ENCODE data around the gene PINK1. TPM values are rescaled to one million over a fixed set of nuclear protein-coding genes. Genes with fewer than 3 reads are reported as not detected.

PINK1 gene
- polyA plus RNA-seq, 1 donor from 2014 or later: 73.4 TPM

DNA sequence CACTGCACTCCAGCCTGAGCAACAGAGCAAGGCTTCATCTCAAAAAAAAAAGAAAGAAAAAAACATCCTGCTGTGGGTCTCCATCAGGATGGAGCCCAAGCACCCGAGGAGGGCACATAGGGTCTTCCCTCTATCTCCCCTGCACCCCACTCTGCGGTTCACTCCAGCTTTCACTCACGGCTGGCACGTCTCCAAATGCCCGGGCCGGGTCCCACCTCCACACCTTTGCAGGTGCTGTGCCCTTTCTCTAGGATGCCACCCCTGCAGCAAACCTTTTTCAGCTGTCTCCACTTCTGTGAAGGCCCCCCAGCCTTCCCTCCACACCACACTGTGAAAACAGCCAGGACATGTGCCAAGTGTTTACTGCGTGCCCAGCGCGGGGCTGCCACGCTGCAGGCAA lies 50.4 kb downstream of the PINK1 start:
- TF ChIP-seq, protein P1, sequence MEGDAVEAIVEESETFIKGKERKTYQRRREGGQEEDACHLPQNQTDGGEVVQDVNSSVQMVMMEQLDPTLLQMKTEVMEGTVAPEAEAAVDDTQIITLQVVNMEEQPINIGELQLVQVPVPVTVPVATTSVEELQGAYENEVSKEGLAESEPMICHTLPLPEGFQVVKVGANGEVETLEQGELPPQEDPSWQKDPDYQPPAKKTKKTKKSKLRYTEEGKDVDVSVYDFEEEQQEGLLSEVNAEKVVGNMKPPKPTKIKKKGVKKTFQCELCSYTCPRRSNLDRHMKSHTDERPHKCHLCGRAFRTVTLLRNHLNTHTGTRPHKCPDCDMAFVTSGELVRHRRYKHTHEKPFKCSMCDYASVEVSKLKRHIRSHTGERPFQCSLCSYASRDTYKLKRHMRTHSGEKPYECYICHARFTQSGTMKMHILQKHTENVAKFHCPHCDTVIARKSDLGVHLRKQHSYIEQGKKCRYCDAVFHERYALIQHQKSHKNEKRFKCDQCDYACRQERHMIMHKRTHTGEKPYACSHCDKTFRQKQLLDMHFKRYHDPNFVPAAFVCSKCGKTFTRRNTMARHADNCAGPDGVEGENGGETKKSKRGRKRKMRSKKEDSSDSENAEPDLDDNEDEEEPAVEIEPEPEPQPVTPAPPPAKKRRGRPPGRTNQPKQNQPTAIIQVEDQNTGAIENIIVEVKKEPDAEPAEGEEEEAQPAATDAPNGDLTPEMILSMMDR (IDR thresholded peaks at IDR 0.05; ENCODE audit: poor library complexity, severe bottlenecking): no peak
- TF ChIP-seq MXI1 (conservative IDR thresholded peaks at IDR 0.05; ENCODE audit: poor library complexity, severe bottlenecking) (no peak), EZH2 (IDR thresholded peaks at IDR 0.05; ENCODE audit: borderline replicate concordance, insufficient read depth, low read length, poor library complexity, severe bottlenecking) (no peak), RAD21 (conservative IDR thresholded peaks at IDR 0.05) (no peak), TAF1 (IDR thresholded peaks at IDR 0.05; ENCODE audit: low read depth) (no peak)
- no peaks in the 10 kb centered on the region for H3K9me2 ChIP-seq (ENCODE audit: insufficient read depth, low read length)
- no peak overlapping the region for H3K4me2 ChIP-seq (ENCODE audit: low read length)
- H3K4me3 ChIP-seq (ENCODE audit: low read length): no peak overlapping the region
- H3K9ac ChIP-seq (ENCODE audit: low read length): no peak overlapping the region
- no peaks in the 10 kb centered on the region for H3K79me2 ChIP-seq (replicated peaks; ENCODE audit: insufficient read depth, low read length)
- no peaks in the 10 kb centered on the region for H3K36me3 ChIP-seq (ENCODE audit: insufficient read depth, low read length)
- no peaks in the 10 kb centered on the region for H3K27me3 ChIP-seq (ENCODE audit: insufficient read depth, low read depth, low read length)
- H3F3A ChIP-seq (ENCODE audit: insufficient read depth, low read length, poor library complexity, severe bottlenecking): no peaks in the 10 kb centered on the region
- H3K27ac ChIP-seq (ENCODE audit: low read length): no peak overlapping the region
- H3K9me3 ChIP-seq (ENCODE audit: low read length): no peaks in the 10 kb centered on the region
- no peaks in the 10 kb centered on the region for H4K20me1 ChIP-seq (ENCODE audit: insufficient read depth)
- H2AFZ ChIP-seq (ENCODE audit: low read depth, low read length): no peak overlapping the region

DNA sequence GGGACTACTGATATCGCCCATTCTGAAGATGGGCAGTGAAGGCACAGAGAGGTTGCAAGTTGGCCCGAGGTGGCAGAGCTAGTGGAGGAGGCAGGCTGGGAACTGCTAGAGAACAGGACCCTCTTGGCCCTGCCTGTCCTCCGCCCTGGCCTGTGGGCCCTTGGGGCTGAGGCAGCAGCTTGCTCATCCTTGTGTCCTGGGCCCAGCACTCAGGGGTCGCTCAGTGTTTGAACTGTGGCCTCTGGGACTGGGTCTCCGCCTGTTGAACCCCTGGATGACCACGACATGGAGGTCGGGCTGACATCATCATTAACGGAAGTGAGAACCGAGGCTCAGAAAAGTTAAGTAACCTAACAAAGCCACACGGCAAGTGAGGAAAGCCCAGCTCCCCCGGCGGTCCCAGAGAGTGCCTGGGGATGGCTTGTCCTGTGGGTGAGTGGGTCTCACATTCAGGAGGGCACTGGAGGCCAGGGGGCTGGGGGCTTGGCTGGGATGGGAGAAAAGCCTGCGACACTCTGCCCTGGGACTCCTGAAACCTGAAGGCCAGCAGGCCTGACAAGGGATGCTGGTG lies 50.9 kb downstream of the PINK1 start:
- no peak overlapping the region for H3K4me3 ChIP-seq (ENCODE audit: low read length)
- H3K9me3 ChIP-seq (ENCODE audit: low read length): no peaks in the 10 kb centered on the region
- no peaks in the 10 kb centered on the region for H3K27me3 ChIP-seq (ENCODE audit: insufficient read depth, low read depth, low read length)
- no peaks in the 10 kb centered on the region for H3K36me3 ChIP-seq (ENCODE audit: insufficient read depth, low read length)
- no peaks in the 10 kb centered on the region for H4K20me1 ChIP-seq (ENCODE audit: insufficient read depth)
- no peak overlapping the region for H2AFZ ChIP-seq (ENCODE audit: low read depth, low read length)
- no peaks in the 10 kb centered on the region for H3F3A ChIP-seq (ENCODE audit: insufficient read depth, low read length, poor library complexity, severe bottlenecking)
- H3K9ac ChIP-seq (ENCODE audit: low read length): no peak overlapping the region
- H3K27ac ChIP-seq (ENCODE audit: low read length): no peak overlapping the region
- no peaks in the 10 kb centered on the region for H3K9me2 ChIP-seq (ENCODE audit: insufficient read depth, low read length)
- H3K4me2 ChIP-seq (ENCODE audit: low read length): no peak overlapping the region
- TF ChIP-seq EZH2 (IDR thresholded peaks at IDR 0.05; ENCODE audit: borderline replicate concordance, insufficient read depth, low read length, poor library complexity, severe bottlenecking) (no peak), POLR2AphosphoS5 (IDR thresholded peaks at IDR 0.05) (no peak), SMC3 (conservative IDR thresholded peaks at IDR 0.05; ENCODE audit: poor library complexity) (no peak), MXI1 (conservative IDR thresholded peaks at IDR 0.05; ENCODE audit: poor library complexity, severe bottlenecking) (no peak), RAD21 (conservative IDR thresholded peaks at IDR 0.05) (no peak), EP300 (conservative IDR thresholded peaks at IDR 0.05; ENCODE audit: poor library complexity, severe bottlenecking) (no peak), TAF1 (IDR thresholded peaks at IDR 0.05; ENCODE audit: low read depth) (no peak)
- TF ChIP-seq, protein P1 (IDR thresholded peaks at IDR 0.05; ENCODE audit: poor library complexity, severe bottlenecking): no peak
- TF ChIP-seq, protein P2, sequence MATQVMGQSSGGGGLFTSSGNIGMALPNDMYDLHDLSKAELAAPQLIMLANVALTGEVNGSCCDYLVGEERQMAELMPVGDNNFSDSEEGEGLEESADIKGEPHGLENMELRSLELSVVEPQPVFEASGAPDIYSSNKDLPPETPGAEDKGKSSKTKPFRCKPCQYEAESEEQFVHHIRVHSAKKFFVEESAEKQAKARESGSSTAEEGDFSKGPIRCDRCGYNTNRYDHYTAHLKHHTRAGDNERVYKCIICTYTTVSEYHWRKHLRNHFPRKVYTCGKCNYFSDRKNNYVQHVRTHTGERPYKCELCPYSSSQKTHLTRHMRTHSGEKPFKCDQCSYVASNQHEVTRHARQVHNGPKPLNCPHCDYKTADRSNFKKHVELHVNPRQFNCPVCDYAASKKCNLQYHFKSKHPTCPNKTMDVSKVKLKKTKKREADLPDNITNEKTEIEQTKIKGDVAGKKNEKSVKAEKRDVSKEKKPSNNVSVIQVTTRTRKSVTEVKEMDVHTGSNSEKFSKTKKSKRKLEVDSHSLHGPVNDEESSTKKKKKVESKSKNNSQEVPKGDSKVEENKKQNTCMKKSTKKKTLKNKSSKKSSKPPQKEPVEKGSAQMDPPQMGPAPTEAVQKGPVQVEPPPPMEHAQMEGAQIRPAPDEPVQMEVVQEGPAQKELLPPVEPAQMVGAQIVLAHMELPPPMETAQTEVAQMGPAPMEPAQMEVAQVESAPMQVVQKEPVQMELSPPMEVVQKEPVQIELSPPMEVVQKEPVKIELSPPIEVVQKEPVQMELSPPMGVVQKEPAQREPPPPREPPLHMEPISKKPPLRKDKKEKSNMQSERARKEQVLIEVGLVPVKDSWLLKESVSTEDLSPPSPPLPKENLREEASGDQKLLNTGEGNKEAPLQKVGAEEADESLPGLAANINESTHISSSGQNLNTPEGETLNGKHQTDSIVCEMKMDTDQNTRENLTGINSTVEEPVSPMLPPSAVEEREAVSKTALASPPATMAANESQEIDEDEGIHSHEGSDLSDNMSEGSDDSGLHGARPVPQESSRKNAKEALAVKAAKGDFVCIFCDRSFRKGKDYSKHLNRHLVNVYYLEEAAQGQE (IDR thresholded peaks at IDR 0.05; ENCODE audit: borderline replicate concordance): no peak
- H3K79me2 ChIP-seq (replicated peaks; ENCODE audit: insufficient read depth, low read length): no peaks in the 10 kb centered on the region

All from neural cell (in vitro differentiated cells).